GM18861 (cell line): ENCODE results near the gene AP5S1.

Experiments
- ATAC-seq: cut with Tn5 transposase; IDR thresholded peaks from one replicate; pipeline ENCODE4 v1.9.1; 2021; ENCODE audit not compliant: unreplicated experiment

Gene AP5S1

GRCh38 chr20:3873507-3873906 is 53.2 kb downstream of the AP5S1 start:
- ATAC-seq = no peak

- ATAC-seq = no peak
Measured at GRCh38 chr20:3874194-3874844, 54.0 kb downstream of the AP5S1 start.

- no peak for ATAC-seq
Measured at GRCh38 chr20:3875378-3875974, 55.1 kb downstream of the AP5S1 start.

GRCh38 chr20:3876000-3876399 is 55.7 kb downstream of the AP5S1 start:
- no peak for ATAC-seq

- ATAC-seq = no peak
Measured at GRCh38 chr20:3876676-3877075, 56.3 kb downstream of the AP5S1 start.
